SK-N-SH treated with all-trans-retinoic acid at 6 μM for 48 hours (cell line): Measurements from ENCODE around the gene SMCO4.

Experiments used
- GLIS3 ChIP-seq: fragments of 250-450 bp; sonication (Bioruptor Pico); IDR thresholded peaks from 2 replicates; pipeline ENCODE4 v1.5.0; 2020; ENCODE audit warnings: mild to moderate bottlenecking, moderate library complexity
- TCF4 ChIP-seq: fragments of 250-450 bp; sonication (Bioruptor Pico); IDR thresholded peaks from 2 replicates; pipeline ENCODE4 v1.8.0; 2021; ENCODE audit warnings: mild to moderate bottlenecking, moderate library complexity, borderline replicate concordance
- ZNF70 ChIP-seq: fragments of 450-650 bp; formaldehyde crosslinking; IDR thresholded peaks from 2 replicates; pipeline ENCODE4 v1.5.0; 2020; ENCODE audit warnings: mild to moderate bottlenecking, moderate library complexity

DNA sequence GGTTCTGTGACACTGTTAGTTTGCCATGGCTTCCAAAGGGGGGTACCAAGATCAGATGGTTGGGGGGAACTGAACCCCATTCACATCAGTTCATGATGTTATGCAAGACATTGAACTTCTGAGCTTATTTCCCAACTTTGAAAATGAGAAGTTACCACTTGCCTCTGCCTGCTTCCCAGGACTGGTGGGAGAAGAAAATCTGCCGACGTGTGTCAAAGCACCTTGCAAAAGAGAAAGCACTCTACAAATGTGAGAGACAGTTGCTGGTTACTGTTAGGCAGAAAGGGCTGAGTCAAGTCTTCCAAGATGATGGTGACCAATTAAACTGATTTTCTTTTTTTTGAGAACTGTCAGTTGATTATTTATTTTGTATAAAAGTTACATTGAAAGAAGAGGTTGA is 45.6 kb downstream of the SMCO4 start:
- TF ChIP-seq GLIS3 (CRISPR knock-in tag) (no peak), TCF4 (CRISPR knock-in tag) (no peak), ZNF70 (CRISPR knock-in tag) (no peak)
